Activated T-cell treated with anti-CD3 and anti-CD28 coated beads for 4 hours (primary cell): Measurements from ENCODE around the gene LDLRAD4.

Source experiments
- DNase-seq: peaks from one replicate; pipeline ENCODE4 v3.0.0-alpha.2; 2020

The LDLRAD4 gene

GRCh38 chr18:13268158-13269012 is 49.8 kb downstream of the LDLRAD4 start:
- DNase-seq, result no peak

- no peak for DNase-seq
Observed at GRCh38 chr18:13269013-13269280, 50.4 kb downstream of the LDLRAD4 start.

- no peak for DNase-seq
Observed at GRCh38 chr18:13269521-13270011, 51.0 kb downstream of the LDLRAD4 start.

- DNase-seq, result no peak
Observed at GRCh38 chr18:13270279-13270855, 51.8 kb downstream of the LDLRAD4 start.

- no peak for DNase-seq
Observed at GRCh38 chr18:13271302-13271911, 52.8 kb downstream of the LDLRAD4 start.

- DNase-seq, result no peak
Observed at GRCh38 chr18:13272416-13272815, 53.9 kb downstream of the LDLRAD4 start.

GRCh38 chr18:13273800-13274199 is 55.2 kb downstream of the LDLRAD4 start:
- DNase-seq, result no peak

GRCh38 chr18:13275075-13275474 is 56.5 kb downstream of the LDLRAD4 start:
- DNase-seq, result no peak

GRCh38 chr18:13276530-13277520 is 58.3 kb downstream of the LDLRAD4 start:
- no peak for DNase-seq

GRCh38 chr18:13278062-13278630 is 59.6 kb downstream of the LDLRAD4 start:
- no peak for DNase-seq

- DNase-seq, result peak; percentile 38
Observed at GRCh38 chr18:13279181-13280069, 60.9 kb downstream of the LDLRAD4 start.

GRCh38 chr18:13280070-13280795 is 61.7 kb downstream of the LDLRAD4 start:
- no peak for DNase-seq

- DNase-seq, result no peak
Observed at GRCh38 chr18:13281406-13281805, 62.8 kb downstream of the LDLRAD4 start.

GRCh38 chr18:13283746-13284145 is 65.2 kb downstream of the LDLRAD4 start:
- DNase-seq, result no peak

GRCh38 chr18:13284330-13285027 is 65.9 kb downstream of the LDLRAD4 start:
- DNase-seq, result no peak

- DNase-seq, result no peak
Observed at GRCh38 chr18:13285874-13286273, 67.3 kb downstream of the LDLRAD4 start.

GRCh38 chr18:13286456-13287125 is 68.0 kb downstream of the LDLRAD4 start:
- DNase-seq, result no peak

- DNase-seq, result no peak
Observed at GRCh38 chr18:13287372-13287771, 68.8 kb downstream of the LDLRAD4 start.

GRCh38 chr18:13288509-13289133 is 70.1 kb downstream of the LDLRAD4 start:
- DNase-seq, result no peak
